GM21576 (cell line): Measurements from ENCODE around the gene DNM1.

Experiments used
- ATAC-seq: cut with Tn5 transposase; IDR thresholded peaks from one replicate; pipeline ENCODE4 v1.9.1; 2021; ENCODE audit warnings: mild to moderate bottlenecking, moderate library complexity; ENCODE audit not compliant: unreplicated experiment

Gene DNM1

DNA sequence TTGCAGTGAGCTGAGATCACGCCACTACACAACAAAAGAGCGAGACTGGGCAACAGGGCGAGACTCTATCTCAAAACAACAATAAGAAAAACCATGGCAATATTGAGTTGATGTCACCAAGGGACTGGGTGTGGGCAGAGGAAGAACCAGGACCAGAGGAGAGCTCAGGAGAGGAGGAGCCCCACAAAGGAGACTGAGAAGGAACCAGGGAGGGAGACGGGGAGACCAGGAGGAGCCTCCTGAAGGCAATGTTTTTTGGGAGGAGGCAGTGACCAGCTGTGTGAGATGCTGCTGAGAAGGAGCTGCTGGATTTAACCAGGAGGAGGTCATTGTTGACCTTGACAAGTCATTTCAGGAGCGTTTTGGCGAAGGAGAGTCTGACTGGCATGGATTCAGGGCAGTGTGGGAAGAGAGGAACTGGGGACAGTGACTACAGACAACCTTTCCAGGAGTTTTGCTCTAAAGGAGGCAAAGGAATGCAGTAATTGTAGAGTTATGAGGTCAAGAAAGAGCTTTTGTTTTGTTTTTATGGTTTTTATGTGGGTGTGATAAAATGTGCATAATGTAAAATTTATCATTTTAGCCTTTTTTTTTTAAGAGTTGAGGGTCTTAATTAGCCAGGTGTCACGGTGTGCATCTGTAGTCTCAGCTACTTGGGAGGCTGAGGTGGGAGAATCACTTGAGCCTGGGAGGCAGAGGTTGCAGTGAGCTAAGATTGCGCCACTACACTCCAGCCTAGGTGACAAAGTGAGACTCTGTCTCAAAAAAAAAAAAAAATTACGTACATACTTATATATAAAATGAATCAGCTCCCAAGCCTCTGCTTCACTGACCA lies 101.2 kb downstream of the DNM1 start:
- no peak for ATAC-seq
